HG03432 (cell line): ENCODE data around the gene WDR74.
A peak's percentile ranks its signal among the peaks of the same experiment; 100 is the strongest.
"Not testable (repeated sequence)": the region's sequence is repeated elsewhere in the genome, so short reads cannot be mapped to it uniquely, and the experiment has no call there.

Source experiments
- ATAC-seq: cut with Tn5 transposase; IDR thresholded peaks from one replicate; pipeline ENCODE4 v1.9.1; 2021; ENCODE audit warnings: mild to moderate bottlenecking, moderate library complexity; ENCODE audit not compliant: unreplicated experiment

WDR74 gene

DNA sequence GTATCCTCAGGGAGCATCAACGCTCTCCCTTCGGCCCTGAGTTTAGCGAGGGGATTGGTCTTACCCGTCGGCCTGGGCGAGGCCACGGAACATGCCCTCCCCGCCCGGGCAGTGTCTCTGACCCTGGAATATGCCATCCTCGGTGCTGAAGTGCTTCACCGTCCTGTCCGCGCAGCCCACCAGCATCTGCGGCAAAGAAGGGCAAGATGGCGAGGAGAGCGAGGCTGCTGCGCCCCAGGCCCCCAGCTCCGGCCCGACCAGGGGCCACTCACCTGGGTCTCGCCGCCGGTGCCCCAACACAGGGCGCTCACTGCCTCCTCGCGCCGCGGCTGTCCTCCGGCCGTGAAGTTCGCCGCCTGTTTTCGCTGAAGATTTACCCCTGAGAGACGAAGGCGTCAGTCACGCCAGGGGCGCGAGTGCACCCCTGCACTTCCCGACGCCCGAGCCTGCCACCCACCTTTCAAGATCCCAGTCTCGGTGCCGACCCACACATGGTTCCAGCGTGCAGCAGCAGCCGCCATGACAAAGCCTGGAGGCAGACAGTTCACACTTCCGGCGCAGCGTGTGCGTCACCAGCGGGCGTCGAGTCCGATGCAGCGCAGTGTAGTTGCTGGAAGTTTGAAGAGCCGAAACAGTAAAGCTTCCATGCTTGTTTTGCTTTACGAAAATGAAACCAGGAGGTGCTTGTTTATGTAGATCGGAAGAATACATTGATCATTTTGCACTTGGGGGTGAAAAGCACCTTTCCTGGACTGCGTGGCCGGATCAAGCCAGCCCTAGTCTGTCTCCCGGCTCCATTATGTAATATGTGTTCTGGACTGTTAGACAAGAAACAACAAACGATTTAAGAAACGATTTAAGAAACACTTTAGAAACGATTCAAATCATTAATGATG lies at the start of gene WDR74:
TSS of gene WDR74 (minus strand) at position 541 of the 896 bp plus-strand sequence. CDS start at position 521, 20 bp downstream.
- peak; percentile 47 for ATAC-seq

- no peak for ATAC-seq
These were observed 49.7 kb upstream of the WDR74 start for GRCh38 chr11:62889126-62889483.

GRCh38 chr11:62888406-62888805 lies 49.0 kb upstream of the WDR74 start:
- no peak for ATAC-seq

- no peak for ATAC-seq
These were observed 45.9 kb upstream of the WDR74 start for GRCh38 chr11:62885137-62885750.

DNA sequence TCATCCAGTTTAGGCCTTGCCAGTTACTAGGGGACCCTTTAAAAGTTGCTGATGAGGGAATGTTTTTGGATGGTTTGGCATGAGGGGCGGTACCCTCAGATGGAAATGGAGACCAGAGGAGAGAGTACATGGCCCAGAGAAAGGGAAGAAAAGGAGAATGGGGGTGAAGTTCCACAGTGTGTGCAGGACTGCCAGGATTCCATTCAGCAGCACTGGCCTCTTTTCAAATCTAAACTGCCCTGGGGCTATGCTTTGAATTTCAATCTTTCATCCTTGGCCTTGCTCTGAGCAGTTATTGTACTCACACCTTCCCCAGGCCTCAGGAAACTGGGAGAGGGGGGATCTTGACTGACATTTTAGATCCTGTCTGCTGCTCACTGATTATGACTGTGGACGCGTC lies 44.3 kb upstream of the WDR74 start:
- ATAC-seq, result no peak

GRCh38 chr11:62882788-62883501 lies 43.6 kb upstream of the WDR74 start:
- ATAC-seq, result no peak

- no peak for ATAC-seq
These were observed 43.0 kb upstream of the WDR74 start for GRCh38 chr11:62882431-62882749.

DNA sequence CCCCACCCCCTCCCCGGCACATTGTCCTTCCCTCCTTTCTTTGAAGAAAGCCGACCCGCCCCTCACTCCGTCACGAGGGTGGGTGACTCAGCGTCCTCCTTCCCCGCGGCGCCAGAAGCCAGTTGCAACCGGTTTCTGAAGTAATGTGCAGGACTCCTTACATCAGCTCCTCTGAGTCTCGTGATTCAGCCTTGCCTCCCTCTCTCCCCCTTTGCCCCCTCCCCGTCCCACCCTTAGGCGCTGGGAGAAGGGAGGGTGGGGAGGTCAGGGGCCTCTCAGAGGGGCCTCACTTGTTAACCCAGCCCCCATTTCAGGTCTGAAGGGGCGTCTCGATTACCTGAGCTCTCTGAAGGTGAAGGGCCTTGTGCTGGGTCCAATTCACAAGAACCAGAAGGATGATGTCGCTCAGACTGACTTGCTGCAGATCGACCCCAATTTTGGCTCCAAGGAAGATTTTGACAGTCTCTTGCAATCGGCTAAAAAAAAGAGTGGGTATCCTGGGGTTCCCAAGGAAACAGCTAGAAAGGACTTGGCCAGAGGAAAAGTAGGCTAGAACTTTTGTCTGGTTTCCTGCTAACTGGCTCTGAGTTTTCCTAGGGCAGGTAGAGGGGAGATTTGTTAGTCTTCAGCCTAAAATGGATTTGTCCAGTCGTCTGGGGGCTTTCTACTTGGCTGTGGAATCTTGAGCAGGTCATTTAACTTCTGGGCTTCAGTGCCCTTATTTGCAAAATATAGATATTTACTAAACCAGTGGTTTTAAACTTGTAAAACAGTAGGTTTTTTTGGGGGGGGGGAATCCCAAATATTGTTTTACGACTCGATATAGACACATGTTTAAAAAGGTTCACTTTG lies 42.4 kb upstream of the WDR74 start:
- peak; percentile 60 for ATAC-seq

DNA sequence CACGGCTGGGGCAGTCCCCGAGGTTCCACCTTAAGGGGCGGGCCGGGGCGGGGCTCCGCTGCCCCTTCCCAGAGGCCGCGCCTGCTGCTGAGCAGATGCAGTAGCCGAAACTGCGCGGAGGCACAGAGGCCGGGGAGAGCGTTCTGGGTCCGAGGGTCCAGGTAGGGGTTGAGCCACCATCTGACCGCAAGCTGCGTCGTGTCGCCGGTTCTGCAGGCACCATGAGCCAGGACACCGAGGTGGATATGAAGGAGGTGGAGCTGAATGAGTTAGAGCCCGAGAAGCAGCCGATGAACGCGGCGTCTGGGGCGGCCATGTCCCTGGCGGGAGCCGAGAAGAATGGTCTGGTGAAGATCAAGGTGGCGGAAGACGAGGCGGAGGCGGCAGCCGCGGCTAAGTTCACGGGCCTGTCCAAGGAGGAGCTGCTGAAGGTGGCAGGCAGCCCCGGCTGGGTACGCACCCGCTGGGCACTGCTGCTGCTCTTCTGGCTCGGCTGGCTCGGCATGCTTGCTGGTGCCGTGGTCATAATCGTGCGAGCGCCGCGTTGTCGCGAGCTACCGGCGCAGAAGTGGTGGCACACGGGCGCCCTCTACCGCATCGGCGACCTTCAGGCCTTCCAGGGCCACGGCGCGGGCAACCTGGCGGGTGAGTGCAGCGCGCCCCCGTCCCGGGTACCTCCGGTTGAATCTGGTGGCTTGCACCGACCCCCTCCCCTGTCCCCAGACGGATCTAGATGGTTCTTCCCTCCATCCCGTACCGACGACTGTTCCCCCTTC lies 41.6 kb upstream of the WDR74 start, which contains the start of gene SLC3A2:
TSS of gene SLC3A2 (plus strand) at position 94 of the 776 bp plus-strand sequence. CDS start at position 222, 128 bp downstream.
- peak; percentile 74 for ATAC-seq

DNA sequence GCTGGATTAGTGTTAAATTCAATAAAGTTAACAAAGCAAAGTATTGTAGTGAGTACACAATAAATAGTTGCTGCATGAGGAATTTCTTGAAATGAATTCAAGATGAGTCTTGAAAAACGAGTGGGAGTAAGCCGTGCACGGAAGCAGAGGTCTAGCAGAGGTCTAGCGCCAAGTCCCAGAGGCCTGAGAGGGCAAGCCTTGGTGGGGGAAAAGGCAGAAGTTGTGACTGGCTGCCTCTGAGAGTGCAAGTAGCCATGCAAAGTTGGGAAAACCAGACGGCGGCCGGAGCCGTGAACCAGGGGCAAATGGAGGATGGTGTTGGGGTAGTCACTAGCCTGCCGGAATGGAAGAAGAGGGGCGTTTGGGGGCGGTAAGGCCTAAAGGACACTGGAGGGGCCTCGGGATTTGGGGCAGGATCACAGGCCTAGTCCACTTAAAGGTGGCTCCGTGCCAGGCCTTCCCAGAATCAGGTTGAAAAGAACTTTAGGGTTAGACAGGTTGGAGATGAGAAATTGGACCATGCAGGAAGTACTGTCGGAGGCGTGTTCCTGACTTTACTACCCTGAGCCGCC lies 40.9 kb upstream of the WDR74 start:
- peak; percentile 23 for ATAC-seq

GRCh38 chr11:62879235-62879978 lies 40.0 kb upstream of the WDR74 start:
- ATAC-seq, result no peak

GRCh38 chr11:62876712-62877111 lies 37.3 kb upstream of the WDR74 start:
- no peak for ATAC-seq

GRCh38 chr11:62875698-62876478 lies 36.5 kb upstream of the WDR74 start:
- ATAC-seq, result no peak

DNA sequence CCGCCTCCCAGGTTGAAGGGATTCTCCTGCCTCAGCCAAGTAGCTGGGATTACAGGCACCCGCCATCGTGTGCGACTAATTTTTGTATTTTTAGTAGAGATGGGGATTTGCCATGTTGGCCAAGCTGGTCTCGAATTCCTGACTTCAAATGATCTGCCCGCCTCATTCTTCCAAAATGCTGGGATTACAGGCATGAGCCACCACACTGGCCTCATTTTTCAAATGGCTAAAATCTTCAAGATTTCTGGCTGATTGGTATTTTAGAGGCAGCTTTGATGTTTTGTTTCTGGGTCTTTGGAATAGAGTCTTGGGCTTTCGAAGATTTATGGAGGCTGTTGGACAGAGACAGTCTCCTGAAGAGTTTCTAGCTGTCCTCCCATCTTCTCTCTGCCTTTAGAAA lies 35.5 kb upstream of the WDR74 start:
- ATAC-seq, result no peak

DNA sequence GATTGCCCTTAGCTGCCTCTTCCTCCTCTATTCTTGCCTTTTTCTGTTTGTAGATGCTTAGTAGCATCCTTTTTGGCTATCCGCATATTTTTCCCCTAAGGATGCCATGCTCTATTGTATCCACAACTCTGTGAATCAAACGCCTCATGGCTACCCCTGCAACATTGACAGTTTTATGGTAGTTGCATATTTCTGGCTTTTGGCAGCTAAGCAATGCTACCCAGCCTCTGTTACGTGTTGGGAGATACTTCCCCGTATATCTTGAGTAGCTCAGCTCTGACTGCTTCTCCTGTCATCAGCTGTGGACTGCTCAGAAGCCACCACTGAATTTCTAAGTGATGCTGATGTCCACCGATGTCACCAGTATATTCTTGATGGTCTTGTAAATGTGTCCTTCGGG lies 26.2 kb upstream of the WDR74 start:
- no peak for ATAC-seq

DNA sequence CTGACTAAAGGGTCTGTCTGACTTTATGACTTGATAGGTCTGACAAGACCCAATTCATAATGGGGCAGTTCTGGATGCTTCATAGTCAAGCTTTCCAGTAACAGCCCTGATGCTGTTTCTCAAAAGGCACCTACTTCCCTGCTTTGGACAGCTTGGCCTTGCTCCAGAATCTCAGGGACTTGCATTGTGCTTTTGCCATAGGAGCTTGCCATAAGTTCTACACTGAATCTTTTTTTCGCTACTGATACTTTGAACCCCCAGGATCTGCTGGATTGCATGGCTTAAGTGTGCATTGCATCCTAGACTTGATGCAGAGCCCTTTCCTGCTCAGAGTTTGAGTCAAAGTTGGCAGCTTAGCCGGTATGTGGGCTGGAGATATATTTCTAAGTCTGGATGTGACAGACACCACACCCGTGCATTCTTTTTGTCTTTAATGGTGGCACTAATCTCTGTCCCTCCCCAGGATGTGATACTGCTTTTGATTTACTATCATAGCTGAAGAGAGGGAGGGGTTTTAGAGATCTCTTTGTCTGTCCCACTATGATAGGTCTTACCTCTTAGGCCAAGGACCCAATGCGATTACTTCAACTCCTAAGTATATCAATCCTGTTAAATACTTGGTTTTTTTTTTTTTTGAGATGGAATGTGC lies 24.4 kb upstream of the WDR74 start:
- no peak for ATAC-seq

GRCh38 chr11:62861564-62862192 lies 22.3 kb upstream of the WDR74 start:
- not testable (repeated sequence) for ATAC-seq
